GM19035 (cell line): Measurements from ENCODE around the gene FCGR1A.
"Not testable (repeated sequence)": the region's sequence is repeated elsewhere in the genome, so short reads cannot be mapped to it uniquely, and the experiment has no call there.

Source experiments
- ATAC-seq: cut with Tn5 transposase; IDR thresholded peaks from one replicate; pipeline ENCODE4 v1.9.1; 2021; ENCODE audit not compliant: unreplicated experiment

The FCGR1A gene

GRCh38 chr1:149775510-149776147 lies 6.9 kb upstream of the FCGR1A start:
- ATAC-seq, result not testable (repeated sequence)

DNA sequence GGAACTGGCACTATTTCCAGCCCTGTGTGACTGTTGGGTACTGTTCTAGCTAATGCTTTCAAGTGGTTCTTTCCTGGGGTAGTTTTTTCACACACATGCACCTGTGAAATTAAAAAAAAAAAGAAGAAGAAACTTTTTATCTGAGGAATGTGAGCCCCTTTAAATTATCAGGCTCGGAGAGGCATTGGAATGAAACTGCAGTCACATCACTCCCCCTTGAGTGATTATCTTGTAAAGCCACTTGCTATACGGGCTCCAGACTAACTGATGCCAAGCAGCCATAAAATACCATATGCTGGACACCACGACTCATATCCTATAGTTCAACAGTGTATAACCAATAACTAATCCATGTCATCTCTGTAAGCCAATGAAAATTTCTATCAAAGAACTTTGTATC lies 5.4 kb upstream of the FCGR1A start:
- ATAC-seq, result not testable (repeated sequence)

DNA sequence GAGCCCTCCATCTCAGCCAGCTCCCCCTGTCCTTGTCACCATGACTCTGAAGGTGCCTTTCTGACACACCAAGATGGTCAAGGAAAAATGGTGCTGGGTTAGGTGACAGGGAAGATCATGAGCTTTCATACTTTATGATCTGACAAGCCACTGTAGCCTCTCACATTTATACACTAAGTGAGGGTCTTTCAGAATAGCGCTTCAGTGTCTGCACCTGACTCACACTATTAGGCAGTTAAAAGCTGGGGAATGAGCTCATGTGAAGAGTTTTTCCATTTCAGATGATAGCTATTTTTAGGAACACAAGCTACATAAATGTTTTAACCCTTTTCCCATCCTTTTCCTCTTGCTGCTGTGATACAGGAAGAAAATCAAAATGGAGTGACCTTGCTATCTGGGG lies 4.2 kb upstream of the FCGR1A start:
- ATAC-seq, result not testable (repeated sequence)

GRCh38 chr1:149781413-149781984 lies 995 bp upstream of the FCGR1A start:
- ATAC-seq, result not testable (repeated sequence)

DNA sequence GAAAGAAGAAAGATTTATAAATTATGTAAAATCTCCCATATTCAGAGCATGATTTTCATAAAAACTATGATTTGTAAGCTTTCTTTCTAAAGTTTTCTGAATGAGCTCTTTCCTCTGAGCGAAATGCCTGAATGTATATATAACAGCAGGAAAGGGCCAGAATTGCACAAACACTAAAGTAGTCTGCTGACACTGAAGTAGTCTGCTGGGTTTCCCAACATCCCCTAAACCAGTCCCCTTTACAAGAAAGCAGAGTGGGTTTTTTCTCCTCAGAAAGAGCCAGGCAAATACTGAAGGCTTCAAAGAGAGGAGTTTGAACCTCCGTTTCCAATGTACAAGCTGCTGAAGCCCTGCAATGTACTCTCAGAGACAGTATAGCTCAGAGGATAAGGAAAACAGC lies 795 bp downstream of the FCGR1A start:
- not testable (repeated sequence) for ATAC-seq

DNA sequence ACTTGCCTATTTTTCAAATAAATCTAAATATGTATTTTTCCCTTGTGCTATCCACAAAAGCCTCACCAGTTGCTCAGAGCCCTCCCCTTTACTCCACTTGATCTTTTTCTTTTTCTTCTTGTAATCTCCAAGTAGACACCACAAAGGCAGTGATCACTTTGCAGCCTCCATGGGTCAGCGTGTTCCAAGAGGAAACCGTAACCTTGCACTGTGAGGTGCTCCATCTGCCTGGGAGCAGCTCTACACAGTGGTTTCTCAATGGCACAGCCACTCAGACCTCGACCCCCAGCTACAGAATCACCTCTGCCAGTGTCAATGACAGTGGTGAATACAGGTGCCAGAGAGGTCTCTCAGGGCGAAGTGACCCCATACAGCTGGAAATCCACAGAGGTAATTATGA lies 1.4 kb downstream of the FCGR1A start:
- ATAC-seq, result not testable (repeated sequence)

DNA sequence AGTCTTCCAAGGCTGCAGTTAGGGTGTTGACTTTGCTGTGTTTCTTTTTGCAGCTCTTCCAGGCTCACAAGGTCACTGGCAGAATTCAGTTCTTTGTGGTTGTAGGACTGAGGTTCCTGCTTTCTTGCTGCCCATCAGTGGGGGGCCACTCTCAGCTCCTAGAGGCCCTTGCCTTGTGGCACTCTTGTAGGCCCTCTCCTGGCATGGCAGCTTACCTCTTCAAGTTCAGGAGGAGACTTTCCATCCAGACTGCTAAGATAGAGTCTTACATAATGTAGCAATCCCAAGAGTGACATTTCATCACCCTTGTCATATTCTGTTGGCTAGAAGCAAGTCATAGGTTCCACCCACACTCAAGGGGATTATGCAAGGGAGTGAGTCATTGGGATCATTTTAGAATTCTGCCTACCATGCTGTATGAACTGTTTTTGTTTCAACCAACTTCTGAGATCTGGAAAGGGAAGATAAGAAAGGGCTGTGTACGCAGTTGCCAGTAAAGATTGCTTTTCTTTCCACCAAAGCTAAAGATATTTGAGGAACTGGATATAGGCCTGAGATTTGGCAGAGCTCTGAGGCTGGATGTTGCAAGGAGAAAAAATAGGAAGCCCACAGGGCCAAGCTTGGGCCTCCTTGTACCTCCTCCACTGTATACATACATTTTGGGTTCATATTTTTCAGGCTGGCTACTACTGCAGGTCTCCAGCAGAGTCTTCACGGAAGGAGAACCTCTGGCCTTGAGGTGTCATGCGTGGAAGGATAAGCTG lies 5.4 kb downstream of the FCGR1A start:
- ATAC-seq, result not testable (repeated sequence)

- ATAC-seq, result peak; percentile 80
Measured at GRCh38 chr1:149792502-149792901, 10.0 kb downstream of the FCGR1A start.

GRCh38 chr1:149792912-149793515 lies 10.5 kb downstream of the FCGR1A start:
- ATAC-seq, result peak; percentile 90

- not testable (repeated sequence) for ATAC-seq
Measured at GRCh38 chr1:149793885-149794284, 11.4 kb downstream of the FCGR1A start.

GRCh38 chr1:149801628-149802027 lies 19.1 kb downstream of the FCGR1A start:
- not testable (repeated sequence) for ATAC-seq

- not testable (repeated sequence) for ATAC-seq
Measured at GRCh38 chr1:149804417-149805080, 22.1 kb downstream of the FCGR1A start.

DNA sequence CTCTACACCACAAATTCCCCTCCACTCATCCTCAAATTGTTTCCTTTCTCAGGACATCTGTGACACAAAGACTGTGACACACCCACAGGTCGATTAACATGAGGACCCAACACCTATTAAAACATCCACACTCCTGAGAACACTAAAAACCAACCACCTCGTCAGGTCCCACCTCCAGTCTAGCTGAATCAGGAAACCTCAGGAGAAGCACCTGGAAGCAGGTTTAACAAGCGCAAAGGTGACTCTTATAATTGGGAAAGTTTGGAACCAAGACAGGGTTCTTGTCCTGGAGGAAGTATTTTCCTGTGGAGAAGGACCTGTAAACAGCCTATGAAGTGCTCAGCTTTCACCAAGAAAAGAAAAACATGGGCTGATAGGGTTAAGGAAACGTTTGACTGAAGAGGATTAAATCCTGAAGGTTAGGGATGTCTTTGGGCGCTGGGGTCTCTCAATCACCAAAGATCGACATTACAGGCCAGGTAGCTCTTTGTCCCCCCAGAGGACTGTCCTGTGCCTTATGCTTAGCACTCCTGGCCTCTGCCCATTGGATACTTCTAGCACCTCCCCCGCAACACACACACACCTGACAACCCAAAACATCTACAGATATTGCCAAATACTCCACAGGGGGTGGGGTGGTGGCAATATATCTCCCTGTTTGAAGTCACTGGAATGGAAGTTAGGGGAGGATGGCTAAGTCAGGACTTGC lies 28.4 kb downstream of the FCGR1A start:
- not testable (repeated sequence) for ATAC-seq

GRCh38 chr1:149811514-149811889 lies 29.0 kb downstream of the FCGR1A start:
- ATAC-seq, result peak; percentile 25

DNA sequence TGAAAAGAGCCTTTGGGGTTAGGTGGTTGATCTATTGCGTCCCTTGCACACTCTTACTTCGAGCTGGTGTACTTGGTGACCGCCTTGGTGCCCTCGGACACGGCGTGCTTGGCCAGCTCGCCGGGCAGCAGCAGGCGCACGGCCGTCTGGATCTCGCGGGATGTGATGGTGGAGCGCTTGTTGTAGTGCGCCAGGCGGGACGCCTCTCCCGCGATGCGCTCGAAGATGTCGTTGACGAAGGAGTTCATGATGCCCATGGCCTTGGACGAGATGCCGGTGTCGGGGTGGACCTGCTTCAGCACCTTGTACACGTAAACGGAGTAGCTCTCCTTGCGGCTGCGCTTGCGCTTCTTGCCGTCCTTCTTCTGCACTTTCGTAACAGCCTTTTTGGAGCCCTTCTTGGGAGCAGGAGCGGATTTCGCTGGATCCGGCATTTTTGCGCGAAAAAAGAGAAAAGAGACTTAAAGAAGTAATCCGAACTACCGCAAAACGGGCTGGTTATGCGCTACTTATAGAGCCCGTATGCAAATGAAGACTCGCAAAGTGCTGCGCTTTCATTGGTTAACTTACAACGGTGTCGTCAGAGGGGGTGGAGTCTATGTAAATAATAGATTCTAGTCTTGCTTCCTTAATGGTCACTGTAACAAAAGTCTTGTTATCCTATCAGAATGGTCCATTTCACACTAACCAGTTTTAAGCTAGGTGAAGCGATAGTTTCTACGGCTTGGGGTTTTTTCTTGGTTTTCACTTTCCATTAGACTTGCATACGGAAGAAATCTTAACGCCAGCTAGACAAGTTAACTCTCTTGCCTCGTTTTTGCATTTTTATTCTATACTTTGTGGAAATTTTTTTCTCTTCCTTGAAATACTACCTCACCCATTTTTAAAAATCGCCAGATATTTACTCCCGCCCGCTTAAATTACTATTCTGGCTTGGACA lies 29.7 kb downstream of the FCGR1A start:
- ATAC-seq, result peak; percentile 81

- peak; percentile 5 for ATAC-seq
Measured at GRCh38 chr1:149812893-149813801, 30.7 kb downstream of the FCGR1A start.

GRCh38 chr1:149820387-149820786 lies 37.9 kb downstream of the FCGR1A start:
- not testable (repeated sequence) for ATAC-seq

DNA sequence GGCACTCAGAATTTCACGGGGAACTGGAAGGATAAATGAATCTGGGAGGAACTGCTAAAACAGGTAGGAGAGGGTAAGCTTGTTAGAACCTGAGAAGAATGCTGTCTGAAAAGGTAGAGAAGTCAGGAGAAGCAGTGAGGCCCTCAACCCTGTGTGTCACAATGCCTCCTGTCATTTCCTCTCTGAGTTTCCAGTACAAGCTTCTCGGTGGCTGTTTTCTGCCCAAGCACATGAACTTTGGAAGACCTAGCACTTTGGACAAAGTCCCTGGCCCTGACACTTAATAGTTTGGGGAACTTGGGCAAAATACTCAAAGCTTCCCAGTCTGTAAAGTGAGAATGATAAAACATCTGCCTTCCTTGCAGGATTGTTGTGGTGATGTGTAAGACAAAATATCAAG lies 44.1 kb downstream of the FCGR1A start:
- ATAC-seq, result not testable (repeated sequence)
